Vagina (tissue), 2 donors: ENCODE measurements around the gene EXO1.

ENCODE experiments used
- POLR2A ChIP-seq, 2 donors: fragments of 450-650 bp; IDR thresholded peaks; one replicate each; pipeline ENCODE4 v1.6.1; 2017; ENCODE audit warnings: antibody characterized with exemption in 2 of 2, mild to moderate bottlenecking in 2 of 2, moderate library complexity in 2 of 2
- POLR2AphosphoS5 ChIP-seq, 2 donors: sonication (generic); formaldehyde crosslinking; IDR thresholded peaks; one replicate each; pipeline ENCODE4 v1.9.0; 2017; ENCODE audit warnings: antibody characterized with exemption in 2 of 2, mild to moderate bottlenecking in 2 of 2, low read depth in 1 of 2; ENCODE audit not compliant: insufficient read depth in 1 of 2
- TF ChIP-seq, protein P1 (sequence below), 3 experiments: fragments of 450-650 bp in 2 of 3; fragments of 200-600 bp in 1 of 3; sonication (generic) in 1 of 3; IDR thresholded peaks; one replicate each; pipeline ENCODE4 v1.5.1; 2017 to 2019; ENCODE audit warnings: antibody characterized with exemption in 3 of 3, mild to moderate bottlenecking in 2 of 3, moderate library complexity in 2 of 3

DNA sequence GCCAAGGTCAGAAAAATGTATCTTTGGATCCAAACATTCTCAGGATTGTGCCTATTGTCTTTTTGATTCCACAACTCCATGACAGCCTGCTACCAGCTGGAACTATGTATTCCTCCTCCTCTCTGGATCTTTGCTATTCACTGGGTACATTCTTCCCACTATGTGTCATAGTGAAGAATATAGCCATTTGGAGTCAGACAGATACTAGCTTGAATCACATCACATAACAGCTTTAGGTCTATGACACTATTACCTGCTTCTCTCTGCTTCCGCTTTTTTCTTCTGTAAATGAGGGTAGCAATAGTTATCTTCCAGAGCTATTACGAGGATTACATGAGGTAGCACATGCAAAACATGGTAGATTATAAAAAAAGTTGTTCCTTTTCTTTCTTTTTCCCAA is 5.4 kb upstream of the EXO1 start:
- no peak for TF ChIP-seq POLR2AphosphoS5 (IDR thresholded peaks at IDR 0.05; ENCODE audit: insufficient read depth in 1 of 2, low read depth in 1 of 2)
- TF ChIP-seq, protein P1, sequence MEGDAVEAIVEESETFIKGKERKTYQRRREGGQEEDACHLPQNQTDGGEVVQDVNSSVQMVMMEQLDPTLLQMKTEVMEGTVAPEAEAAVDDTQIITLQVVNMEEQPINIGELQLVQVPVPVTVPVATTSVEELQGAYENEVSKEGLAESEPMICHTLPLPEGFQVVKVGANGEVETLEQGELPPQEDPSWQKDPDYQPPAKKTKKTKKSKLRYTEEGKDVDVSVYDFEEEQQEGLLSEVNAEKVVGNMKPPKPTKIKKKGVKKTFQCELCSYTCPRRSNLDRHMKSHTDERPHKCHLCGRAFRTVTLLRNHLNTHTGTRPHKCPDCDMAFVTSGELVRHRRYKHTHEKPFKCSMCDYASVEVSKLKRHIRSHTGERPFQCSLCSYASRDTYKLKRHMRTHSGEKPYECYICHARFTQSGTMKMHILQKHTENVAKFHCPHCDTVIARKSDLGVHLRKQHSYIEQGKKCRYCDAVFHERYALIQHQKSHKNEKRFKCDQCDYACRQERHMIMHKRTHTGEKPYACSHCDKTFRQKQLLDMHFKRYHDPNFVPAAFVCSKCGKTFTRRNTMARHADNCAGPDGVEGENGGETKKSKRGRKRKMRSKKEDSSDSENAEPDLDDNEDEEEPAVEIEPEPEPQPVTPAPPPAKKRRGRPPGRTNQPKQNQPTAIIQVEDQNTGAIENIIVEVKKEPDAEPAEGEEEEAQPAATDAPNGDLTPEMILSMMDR (IDR thresholded peaks at IDR 0.05), result no peak
- TF ChIP-seq POLR2A (IDR thresholded peaks at IDR 0.05), result no peak
